RWPE2 (cell line): ENCODE results near the gene EIF4E1B.

Experiments
- ATAC-seq: fragments of 200-7000 bp; cut with Tn5 transposase; 3 replicates; pipeline ENCODE4 v1.9.1; 2021; ENCODE audit warnings: low read depth
- DNase-seq: peaks from one replicate; pipeline ENCODE4 v3.0.0-alpha.2; 2020; ENCODE audit warnings: low spot score
- H3K27ac ChIP-seq: fragments of 450-650 bp; 2 replicates; pipeline ENCODE4 v1.5.1; 2017; ENCODE audit warnings: mild to moderate bottlenecking; ENCODE audit not compliant: poor library complexity, severe bottlenecking
- H3K27me3 ChIP-seq: fragments of 250-450 bp; sonication (Bioruptor Pico); 2 replicates; pipeline ENCODE4 v1.5.1; 2021; ENCODE audit warnings: mild to moderate bottlenecking, moderate library complexity; ENCODE audit not compliant: insufficient read depth, poor library complexity, severe bottlenecking
- H3K36me3 ChIP-seq: fragments of 250-450 bp; sonication (Bioruptor Pico); 2 replicates; pipeline ENCODE4 v1.5.1; 2020; ENCODE audit warnings: low read depth, mild to moderate bottlenecking, moderate library complexity
- H3K4me1 ChIP-seq: fragments of 250-450 bp; sonication (Bioruptor Pico); 2 replicates; pipeline ENCODE4 v1.5.1; 2021; ENCODE audit warnings: mild to moderate bottlenecking, moderate library complexity; ENCODE audit not compliant: insufficient read depth, poor library complexity, severe bottlenecking
- H3K4me3 ChIP-seq: fragments of 250-450 bp; sonication (Bioruptor Pico); 2 replicates; pipeline ENCODE4 v1.5.1; 2021; ENCODE audit warnings: mild to moderate bottlenecking, moderate library complexity; ENCODE audit not compliant: severe bottlenecking
- H3K9me3 ChIP-seq: fragments of 250-450 bp; sonication (Bioruptor Pico); 2 replicates; pipeline ENCODE4 v1.5.1; 2021; ENCODE audit warnings: mild to moderate bottlenecking, moderate library complexity; ENCODE audit not compliant: severe bottlenecking
- CTCF ChIP-seq: fragments of 450-650 bp; IDR thresholded peaks from one replicate; pipeline ENCODE4 v1.5.1; 2017; ENCODE audit warnings: mild to moderate bottlenecking, moderate library complexity; ENCODE audit not compliant: poor library complexity, severe bottlenecking

EIF4E1B gene

GRCh38 chr5:176643491-176644219 is 13.2 kb downstream of the EIF4E1B start:
- Histone ChIP-seq H3K27ac (no peak overlapping the region), H3K4me3 (no peak overlapping the region), H3K36me3 (no peaks in the 10 kb centered on the region), H3K9me3 (no peaks in the 10 kb centered on the region), H3K27me3 (no peaks in the 10 kb centered on the region), H3K4me1 (no peaks in the 10 kb centered on the region)
- no peak for ATAC-seq
- no peak for TF ChIP-seq CTCF
- DNase-seq: no peak

GRCh38 chr5:176644294-176644693 is 13.8 kb downstream of the EIF4E1B start:
- H3K27me3 ChIP-seq: no peaks in the 10 kb centered on the region
- no peaks in the 10 kb centered on the region for H3K9me3 ChIP-seq
- H3K4me3 ChIP-seq: no peak overlapping the region
- no peak overlapping the region for H3K27ac ChIP-seq
- DNase-seq (no peak), ATAC-seq (no peak)
- no peaks in the 10 kb centered on the region for H3K36me3 ChIP-seq
- no peak for TF ChIP-seq CTCF
- no peaks in the 10 kb centered on the region for H3K4me1 ChIP-seq

GRCh38 chr5:176644878-176645670 is 14.6 kb downstream of the EIF4E1B start:
- no peaks in the 10 kb centered on the region for H3K4me1 ChIP-seq
- H3K27ac ChIP-seq: no peak overlapping the region
- DNase-seq (no peak), ATAC-seq (no peak)
- TF ChIP-seq CTCF: no peak
- no peak overlapping the region for H3K4me3 ChIP-seq
- H3K9me3 ChIP-seq: no peaks in the 10 kb centered on the region
- no peaks in the 10 kb centered on the region for H3K27me3 ChIP-seq
- H3K36me3 ChIP-seq: no peaks in the 10 kb centered on the region

- H3K27ac ChIP-seq: no peak overlapping the region
- no peaks in the 10 kb centered on the region for H3K4me1 ChIP-seq
Measured at GRCh38 chr5:176646049-176646706, 15.7 kb downstream of the EIF4E1B start.

More at GRCh38 chr5:176646049-176646706, 15.7 kb downstream of the EIF4E1B start:
- H3K36me3 ChIP-seq: no peaks in the 10 kb centered on the region
- H3K27me3 ChIP-seq: no peaks in the 10 kb centered on the region
- no peaks in the 10 kb centered on the region for H3K9me3 ChIP-seq
- no peak for ATAC-seq
- DNase-seq: no peak
- no peak for TF ChIP-seq CTCF
- no peak overlapping the region for H3K4me3 ChIP-seq
